GM23248 (cell line): ENCODE measurements around the gene EIF3B. TPM values are rescaled to one million over a fixed set of nuclear protein-coding genes. Genes with fewer than 3 reads are reported as not detected.
"Not testable (repeated sequence)": the region's sequence is repeated elsewhere in the genome, so short reads cannot be mapped to it uniquely, and the experiment has no call there.

Experiments used
- DNase-seq: peaks from one replicate; pipeline ENCODE4 v3.0.0-alpha.2; 2015
- H2AFZ ChIP-seq: fragments of 200-600 bp; sonication (generic); 2 replicates; pipeline ENCODE4 v1.6.1; 2016; ENCODE audit warnings: antibody characterized with exemption
- H3F3A ChIP-seq: fragments of 200-600 bp; sonication (generic); 2 replicates; pipeline ENCODE4 v1.6.1; 2016; ENCODE audit warnings: mild to moderate bottlenecking, antibody characterized with exemption, mixed run types; ENCODE audit not compliant: insufficient read depth
- H3K27ac ChIP-seq: fragments of 200-600 bp; sonication (generic); 2 replicates; pipeline ENCODE4 v1.5.1; 2016; ENCODE audit warnings: mild to moderate bottlenecking
- H3K27me3 ChIP-seq: fragments of 200-600 bp; sonication (generic); replicated peaks from 2 replicates; pipeline ENCODE4 v1.6.1; 2016; ENCODE audit warnings: mild to moderate bottlenecking; ENCODE audit not compliant: insufficient read depth
- H3K36me3 ChIP-seq: fragments of 200-600 bp; sonication (generic); 2 replicates; pipeline ENCODE4 v1.6.1; 2016; ENCODE audit warnings: low read depth, mild to moderate bottlenecking
- H3K4me1 ChIP-seq: fragments of 200-600 bp; sonication (generic); 2 replicates; pipeline ENCODE4 v1.6.1; 2016; ENCODE audit warnings: mild to moderate bottlenecking; ENCODE audit not compliant: insufficient read depth
- H3K4me2 ChIP-seq: fragments of 200-600 bp; sonication (generic); one replicate; pipeline ENCODE4 v1.6.1; 2016; ENCODE audit warnings: mild to moderate bottlenecking; ENCODE audit not compliant: unreplicated experiment
- H3K4me3 ChIP-seq: fragments of 200-600 bp; sonication (generic); 2 replicates; pipeline ENCODE4 v1.5.1; 2016; ENCODE audit warnings: mild to moderate bottlenecking
- H3K79me2 ChIP-seq: fragments of 200-600 bp; sonication (generic); 2 replicates; pipeline ENCODE4 v1.6.1; 2016; ENCODE audit warnings: mild to moderate bottlenecking; ENCODE audit not compliant: insufficient read depth
- H3K9ac ChIP-seq: fragments of 200-600 bp; sonication (generic); 2 replicates; pipeline ENCODE4 v1.6.1; 2016; ENCODE audit warnings: mild to moderate bottlenecking
- H3K9me2 ChIP-seq: fragments of 200-600 bp; sonication (generic); 2 replicates; pipeline ENCODE4 v1.6.1; 2016; ENCODE audit warnings: mixed run types, mild to moderate bottlenecking, moderate library complexity; ENCODE audit not compliant: insufficient read depth
- H3K9me3 ChIP-seq: fragments of 200-600 bp; sonication (generic); one replicate; pipeline ENCODE4 v1.6.1; 2017; ENCODE audit warnings: low read depth
- H4K20me1 ChIP-seq: fragments of 200-600 bp; sonication (generic); 2 replicates; pipeline ENCODE4 v1.6.0; 2016; ENCODE audit not compliant: insufficient read depth
- EZH2 ChIP-seq: fragments of 200-600 bp; sonication (generic); IDR thresholded peaks from 2 replicates; pipeline ENCODE4 v1.6.1; 2018; ENCODE audit warnings: antibody characterized with exemption, mild to moderate bottlenecking; ENCODE audit not compliant: insufficient read depth, poor library complexity, severe bottlenecking
- EZH2phosphoT487 ChIP-seq: fragments of 200-600 bp; sonication (generic); IDR thresholded peaks from 2 replicates; pipeline ENCODE4 v1.6.1; 2018; ENCODE audit warnings: antibody characterized with exemption, moderate library complexity, mild to moderate bottlenecking, low read depth; ENCODE audit not compliant: insufficient read depth
- WGBS, 2 experiments: methylation state at CpG; one replicate each; pipeline ENCODE4 v1.1.6; 2015 to 2017; ENCODE audit warnings: low lambda C conversion rate in 2 of 2, low coverage in 1 of 2; ENCODE audit errors: missing lambda C conversion rate in 2 of 2; 5-methylcytosine and 5-hydroxymethylcytosine counted together
- in situ Hi-C: fragments of 300-500 bp; cut with MboI; formaldehyde crosslinking; loops from 2 replicates; pipeline ENCODE4 v1.15.0; 2020
- polyA plus RNA-seq: library from polyadenylated mRNA; unstranded; fragments of >200 nt; fragmentation: Nextera tagmentation; extraction: Ambion mirVana; gene quantifications from 2 replicates; pipeline ENCODE4 v1.2.1, GENCODE V29; 2016
- total RNA-seq: library from RNA; depleted of rRNA; stranded (reverse); fragments of >200 nt; shearing (Covaris generic); gene quantifications from 2 replicates; pipeline ENCODE4 v1.2.3, GENCODE V29; 2014

The EIF3B gene
- total and polyA plus RNA-seq, 2 experiments from 2014 or later: 79.5 to 180 TPM

DNA sequence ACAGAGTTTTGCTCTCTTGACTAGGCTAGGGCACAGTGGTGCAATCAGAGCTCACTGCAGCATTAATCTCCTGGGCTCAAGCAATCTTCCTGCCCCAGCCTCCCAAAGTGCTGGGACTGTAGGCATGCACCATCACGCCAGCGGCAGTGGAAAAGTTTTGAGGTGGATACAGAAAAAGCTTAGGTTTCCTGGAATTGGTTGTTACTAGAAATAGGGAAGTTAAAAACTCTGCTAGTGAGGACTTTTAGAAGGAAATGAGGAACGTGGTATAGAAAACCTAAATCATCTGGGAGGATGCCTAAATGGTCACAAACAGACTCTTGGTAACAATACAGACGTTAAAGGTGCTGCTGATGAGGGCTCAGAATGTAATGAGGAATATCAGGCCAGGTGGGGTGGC is 29.5 kb upstream of the EIF3B start:
- Histone ChIP-seq H3K4me2 (no peak overlapping the region), H2AFZ (no peak overlapping the region), H3K9ac (no peak overlapping the region), H3K36me3 (no peaks in the 10 kb centered on the region), H3K79me2 (no peaks in the 10 kb centered on the region), H3K27ac (no peak overlapping the region), H3K9me2 (no peaks in the 10 kb centered on the region), H3K4me3 (no peak overlapping the region), H3K9me3 (no peaks in the 10 kb centered on the region), H3F3A (no peaks in the 10 kb centered on the region), H3K27me3 (no peaks in the 10 kb centered on the region), H3K4me1 (no peaks in the 10 kb centered on the region), H4K20me1 (no peaks in the 10 kb centered on the region)
- WGBS, 2 experiments: 60 to 61% methylated on average over 4 of the region's 4 CpGs
- in situ Hi-C loops: no loop called here
- DNase-seq: no peak
- TF ChIP-seq EZH2phosphoT487 (no peak), EZH2 (no peak)

DNA sequence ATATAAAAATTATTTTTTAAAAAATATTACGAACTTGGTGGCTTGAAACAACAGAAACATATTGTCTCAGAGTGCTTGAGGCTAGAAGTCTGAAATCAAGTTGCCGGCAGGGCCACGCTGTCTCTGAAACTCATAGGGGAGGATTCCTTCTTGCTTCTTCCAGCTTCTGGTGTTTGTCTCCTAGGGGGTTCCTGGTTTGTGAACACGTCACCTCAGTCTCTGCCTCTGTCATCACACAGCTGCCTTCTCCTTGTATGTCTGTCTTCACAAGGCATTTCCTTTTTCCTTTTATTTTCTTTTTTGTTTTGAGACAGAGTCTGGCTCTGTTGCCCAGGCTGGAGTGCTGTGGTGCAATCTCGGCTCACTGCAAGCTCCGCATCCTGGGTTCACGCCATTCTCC is 27.7 kb upstream of the EIF3B start:
- 89 to 96% methylated on average over 7 of the region's 7 CpGs for WGBS, 2 experiments
- H3K4me3 ChIP-seq: no peak overlapping the region

DNA sequence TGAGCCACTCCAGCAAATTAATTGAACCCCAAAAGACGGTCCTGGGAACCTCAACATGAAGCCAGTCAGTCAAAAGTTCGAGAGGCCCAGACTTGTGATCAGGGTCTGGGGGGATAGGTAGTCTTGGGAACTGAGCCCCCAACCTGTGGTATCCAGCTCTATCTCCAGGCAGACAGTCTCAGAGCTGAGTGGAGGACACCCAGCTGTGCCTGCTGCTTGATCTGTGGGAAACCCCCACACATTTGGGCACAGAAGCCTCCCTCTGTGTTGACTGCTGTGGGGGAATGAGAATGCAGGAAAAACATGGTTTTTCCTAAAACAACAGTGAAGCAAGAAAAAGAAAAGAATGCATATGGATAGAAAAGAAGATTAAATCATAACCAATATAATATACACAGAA is 24.1 kb upstream of the EIF3B start:
- Histone ChIP-seq H3K36me3 (no peaks in the 10 kb centered on the region), H3F3A (no peaks in the 10 kb centered on the region), H3K9ac (no peak overlapping the region), H2AFZ (no peak overlapping the region), H3K4me1 (no peaks in the 10 kb centered on the region), H3K27me3 (no peaks in the 10 kb centered on the region), H3K9me3 (no peaks in the 10 kb centered on the region), H3K79me2 (no peaks in the 10 kb centered on the region), H3K4me2 (no peak overlapping the region), H3K27ac (no peak overlapping the region), H3K4me3 (no peak overlapping the region), H3K9me2 (no peaks in the 10 kb centered on the region), H4K20me1 (no peaks in the 10 kb centered on the region)
- TF ChIP-seq EZH2 (no peak), EZH2phosphoT487 (no peak)
- WGBS, 2 experiments: 82 to 96% methylated on average over 2 of the region's 2 CpGs
- in situ Hi-C loops: no loop called here
- no peak for DNase-seq

More for the DNA sequence above, 27.7 kb upstream of the EIF3B start:
- no peaks in the 10 kb centered on the region for H3K9me2 ChIP-seq
- H3K4me2 ChIP-seq: no peak overlapping the region
- H3K27me3 ChIP-seq: no peaks in the 10 kb centered on the region
- H3F3A ChIP-seq: no peaks in the 10 kb centered on the region
- no peaks in the 10 kb centered on the region for H4K20me1 ChIP-seq
- TF ChIP-seq EZH2 (no peak), EZH2phosphoT487 (no peak)
- no peaks in the 10 kb centered on the region for H3K36me3 ChIP-seq
- H3K79me2 ChIP-seq: no peaks in the 10 kb centered on the region
- H2AFZ ChIP-seq: no peak overlapping the region
- no peak overlapping the region for H3K9ac ChIP-seq
- DNase-seq: no peak
- in situ Hi-C loops: no loop called here
- no peak overlapping the region for H3K27ac ChIP-seq
- no peaks in the 10 kb centered on the region for H3K9me3 ChIP-seq
- H3K4me1 ChIP-seq: no peaks in the 10 kb centered on the region

DNA sequence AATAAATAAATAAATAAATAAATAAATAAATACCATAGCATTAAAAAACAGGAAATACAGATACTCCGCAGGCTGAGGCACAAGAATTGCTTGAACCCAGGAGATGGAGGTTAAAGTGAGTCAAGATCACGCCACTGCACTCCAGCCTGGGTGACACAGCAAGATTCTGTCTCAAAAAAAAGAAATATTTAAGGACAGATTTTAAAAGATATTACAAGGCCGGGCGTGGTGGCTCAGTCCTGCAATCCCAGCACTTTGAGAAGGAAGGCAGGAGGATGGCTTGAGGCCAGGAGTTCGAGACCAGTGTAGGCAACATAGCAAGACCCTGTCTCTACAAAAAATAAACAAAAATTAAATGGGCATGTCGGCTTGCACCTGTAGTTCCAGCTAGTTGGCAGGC is 22.9 kb upstream of the EIF3B start:
- H3K27ac ChIP-seq: no peak overlapping the region
- H3K9ac ChIP-seq: no peak overlapping the region
- no peaks in the 10 kb centered on the region for H3K79me2 ChIP-seq
- in situ Hi-C loops: no loop called here
- H3K4me2 ChIP-seq: no peak overlapping the region
- H2AFZ ChIP-seq: no peak overlapping the region
- no peaks in the 10 kb centered on the region for H3K27me3 ChIP-seq
- no peaks in the 10 kb centered on the region for H3F3A ChIP-seq
- no peak overlapping the region for H3K4me3 ChIP-seq
- H3K9me3 ChIP-seq: no peaks in the 10 kb centered on the region
- WGBS, 2 experiments: 96 to 97% methylated on average over 6 of the region's 6 CpGs
- no peak for TF ChIP-seq EZH2phosphoT487
- TF ChIP-seq EZH2: no peak
- no peaks in the 10 kb centered on the region for H3K36me3 ChIP-seq
- no peaks in the 10 kb centered on the region for H4K20me1 ChIP-seq
- DNase-seq: no peak
- H3K9me2 ChIP-seq: no peaks in the 10 kb centered on the region
- no peaks in the 10 kb centered on the region for H3K4me1 ChIP-seq

DNA sequence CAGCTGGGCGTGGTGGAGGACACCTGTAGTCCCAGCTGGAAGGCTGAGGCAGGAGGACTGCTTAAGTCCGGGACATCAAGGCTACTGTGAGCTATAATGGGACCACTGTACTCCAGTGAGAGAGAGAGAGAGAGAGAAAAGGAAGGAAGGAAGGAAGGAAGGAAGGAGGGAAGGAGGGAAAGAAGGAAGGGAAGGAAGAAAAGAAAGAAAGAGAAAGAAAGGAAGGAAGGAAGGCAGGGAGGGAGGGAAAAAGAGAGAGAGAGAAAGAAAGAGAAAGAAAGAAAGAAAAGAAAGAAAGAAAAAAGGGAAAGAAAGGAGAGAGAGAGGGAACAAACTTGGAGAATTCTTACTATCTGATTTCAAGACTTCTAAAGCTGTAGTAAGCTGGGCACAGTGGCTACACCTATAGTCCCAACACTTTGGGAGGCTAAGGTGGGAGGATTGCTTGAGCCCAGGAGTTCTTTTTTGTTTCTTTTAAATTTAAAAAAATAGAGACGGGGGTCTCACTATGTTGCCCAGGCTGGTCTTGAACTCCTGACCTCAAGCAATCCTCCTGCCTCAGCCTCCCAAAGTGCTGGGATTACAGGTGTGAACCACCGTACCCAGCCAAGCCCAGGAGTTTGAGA is 21.9 kb upstream of the EIF3B start:
- in situ Hi-C loops: not testable (repeated sequence)

More for the DNA sequence above, 21.9 kb upstream of the EIF3B start:
- not testable (repeated sequence) for H2AFZ ChIP-seq, H3K27me3 ChIP-seq, H3F3A ChIP-seq, H3K4me1 ChIP-seq, DNase-seq, H3K9me3 ChIP-seq, H3K27ac ChIP-seq, H4K20me1 ChIP-seq, H3K36me3 ChIP-seq, H3K4me2 ChIP-seq, H3K9me2 ChIP-seq, H3K4me3 ChIP-seq, H3K79me2 ChIP-seq, H3K9ac ChIP-seq
- 95 to 98% methylated on average over 4 of the region's 4 CpGs for WGBS, 2 experiments
